Measurements from ENCODE around the gene ATP6AP1.

Gene ATP6AP1

GRCh38 chrX:154473683-154474082, 45.2 kb downstream of the ATP6AP1 start:
- DNase-seq = no peak

DNA sequence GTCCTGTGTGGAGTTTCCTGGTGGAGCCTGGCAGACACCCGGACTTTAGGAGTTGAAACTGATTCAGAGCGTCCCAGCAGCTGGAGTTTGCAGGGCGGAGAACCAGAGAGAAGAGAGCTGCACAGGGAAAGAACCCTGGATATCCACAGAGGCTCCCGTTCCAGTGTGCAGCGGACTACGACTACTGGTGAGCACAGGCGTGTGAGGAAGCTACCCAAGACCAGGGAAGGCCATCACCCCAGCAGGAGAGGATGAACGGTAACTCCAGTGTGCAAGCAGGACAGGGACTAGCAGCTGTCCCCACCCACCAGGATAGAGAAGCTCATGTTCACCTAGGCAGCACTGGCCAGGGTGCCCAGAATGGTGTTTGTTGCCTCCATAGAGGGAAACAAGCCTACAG, 48.3 kb downstream of the ATP6AP1 start:
- DNase-seq = no peak

GRCh38 chrX:154477891-154478477, 49.5 kb downstream of the ATP6AP1 start:
- no peak for DNase-seq

DNA sequence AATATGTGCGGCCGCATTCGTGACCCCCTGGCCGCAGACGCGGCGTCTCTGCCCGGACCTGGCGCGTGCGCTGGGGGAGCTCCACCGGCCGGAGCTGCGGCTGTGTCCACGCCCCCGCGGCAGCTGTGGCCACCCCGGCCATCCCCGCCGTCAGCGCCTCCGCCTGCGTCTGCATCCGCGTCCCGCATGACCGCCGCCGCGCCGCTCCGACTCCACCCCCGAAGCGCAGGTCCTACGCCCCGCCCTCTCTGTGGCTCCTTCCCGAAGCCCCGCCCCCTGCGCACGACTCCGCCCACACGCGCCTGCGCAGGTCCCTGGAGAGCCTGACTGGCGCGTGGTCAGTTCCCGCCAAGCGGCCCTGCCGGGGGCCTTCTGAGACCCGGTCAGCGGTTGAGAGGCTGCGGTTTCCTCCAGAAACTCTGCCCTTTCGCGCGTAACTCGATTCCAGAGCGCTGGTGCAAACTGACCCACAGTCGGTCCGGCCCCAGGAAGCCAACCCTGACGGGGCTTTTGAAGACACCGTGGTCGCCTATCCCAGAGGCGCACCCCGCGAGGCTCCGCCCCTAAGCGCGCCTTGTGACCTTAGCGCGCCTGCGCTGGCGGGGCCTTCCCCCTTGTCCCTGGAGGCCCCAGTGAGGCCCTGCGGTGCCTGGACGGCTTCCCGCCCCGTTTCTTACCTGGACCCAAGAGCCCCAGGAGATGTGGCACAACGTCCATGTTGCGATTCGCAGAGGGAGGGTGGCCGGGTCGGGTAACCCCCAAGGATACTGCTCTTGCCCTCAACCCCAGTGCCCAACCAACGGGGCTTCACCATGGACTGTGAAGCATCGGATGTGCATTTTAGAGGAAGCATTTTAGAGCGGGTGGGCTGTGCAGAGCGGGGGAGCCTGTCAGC, 50.5 kb downstream of the ATP6AP1 start, which contains the start of gene LAGE3:
Gene LAGE3, minus strand, starts transcription at position 554 of the 895 bp plus-strand sequence. Its CDS starts 366 bp downstream, at position 188.
- peak; percentile 46 for DNase-seq

DNA sequence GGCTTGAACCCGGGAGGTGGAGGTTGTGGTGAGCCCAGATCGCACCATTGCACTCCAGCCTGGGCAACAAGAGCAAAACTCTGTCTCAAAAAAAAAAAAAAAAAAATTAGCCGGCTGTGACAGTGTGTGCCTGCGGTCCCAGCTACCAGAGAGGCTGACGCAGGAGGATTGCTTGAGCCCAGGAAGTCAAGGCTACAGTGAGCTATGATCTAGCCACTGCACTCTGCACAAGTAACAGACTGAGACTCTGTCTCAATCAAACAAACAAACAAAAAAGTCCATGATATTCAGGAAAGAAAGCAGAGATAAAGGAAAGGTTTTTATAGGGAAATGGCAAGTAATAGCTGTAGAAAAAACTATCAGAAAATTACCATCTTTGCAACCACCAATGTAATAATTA, 52.7 kb downstream of the ATP6AP1 start:
- DNase-seq = no peak

GRCh38 chrX:154481911-154482601, 53.6 kb downstream of the ATP6AP1 start:
- DNase-seq = no peak

- no peak for DNase-seq
Observed at GRCh38 chrX:154482786-154483185, 54.3 kb downstream of the ATP6AP1 start.

DNA sequence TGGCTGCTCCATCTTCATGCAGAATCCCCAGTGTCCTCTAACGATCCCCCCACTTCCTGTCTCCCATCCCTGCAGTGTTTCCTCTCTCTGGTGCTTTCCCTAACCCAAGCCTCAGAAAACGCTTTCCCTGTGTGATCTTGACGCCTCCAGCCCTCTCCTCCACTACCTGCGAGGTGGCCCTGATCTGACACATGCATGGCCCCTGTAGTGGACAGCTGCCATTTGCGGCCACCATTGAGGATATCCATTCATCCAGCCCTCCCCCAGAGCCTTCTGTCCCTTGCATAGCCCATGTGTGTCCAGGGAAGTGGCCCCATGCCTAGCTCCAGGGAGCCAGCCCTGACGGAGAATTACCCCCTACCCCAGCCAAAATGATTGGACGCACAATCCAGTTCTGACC, 54.8 kb downstream of the ATP6AP1 start:
- DNase-seq = no peak

- DNase-seq = no peak
Observed at GRCh38 chrX:154484255-154485149, 56.0 kb downstream of the ATP6AP1 start.

GRCh38 chrX:154485150-154486051, 56.9 kb downstream of the ATP6AP1 start:
- no peak for DNase-seq

- DNase-seq = no peak
Observed at GRCh38 chrX:154486052-154486395, 57.5 kb downstream of the ATP6AP1 start.
